ENCODE data around the gene WTAP. TPM values are rescaled to one million over a fixed set of nuclear protein-coding genes. Genes with fewer than 3 reads are reported as not detected.

The WTAP gene
- total RNA-seq, 1 donor from 2014 or later: 82.8 TPM

DNA sequence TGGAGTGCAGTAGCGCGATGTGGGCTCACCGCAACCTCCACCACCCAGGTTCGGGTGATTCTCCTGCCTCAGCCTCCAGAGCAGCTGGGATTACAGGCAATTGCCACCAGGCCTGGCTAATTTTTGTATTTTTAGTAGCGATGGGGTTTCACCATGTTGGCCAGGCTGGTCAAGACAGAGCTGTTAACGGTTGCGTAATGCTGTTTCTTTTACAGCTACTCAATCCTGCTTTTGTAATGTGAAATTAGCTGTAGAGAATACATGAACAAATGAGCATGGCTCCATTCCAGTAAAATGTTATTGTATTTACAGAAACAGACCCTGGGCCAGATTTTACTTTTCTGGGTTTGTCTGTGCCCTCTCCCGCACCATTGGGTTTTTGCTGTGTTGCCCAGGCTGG is 74.6 kb downstream of the WTAP start:
- DNase-seq (ENCODE audit: low spot score): no peak

DNA sequence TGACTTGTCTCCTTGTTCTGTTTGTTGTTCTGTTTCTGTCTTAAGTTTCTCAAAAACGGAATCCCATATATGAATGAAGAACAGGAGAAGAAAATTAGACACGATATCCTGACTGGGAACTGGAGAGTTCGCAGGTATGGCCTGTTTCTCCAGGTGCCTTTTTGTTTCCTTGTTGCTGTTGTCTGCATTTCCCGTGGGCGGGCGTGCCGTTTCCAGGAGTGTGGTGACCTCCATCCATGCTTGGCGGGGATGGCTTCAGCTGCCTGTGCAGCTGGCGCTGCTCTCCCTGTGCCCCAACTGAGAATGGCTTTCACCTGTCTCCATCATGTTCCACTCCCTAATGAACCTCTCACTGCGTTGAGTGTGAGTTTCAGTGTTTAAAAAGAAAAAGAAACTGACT is 77.2 kb downstream of the WTAP start:
- no peak for DNase-seq (ENCODE audit: low spot score)

DNA sequence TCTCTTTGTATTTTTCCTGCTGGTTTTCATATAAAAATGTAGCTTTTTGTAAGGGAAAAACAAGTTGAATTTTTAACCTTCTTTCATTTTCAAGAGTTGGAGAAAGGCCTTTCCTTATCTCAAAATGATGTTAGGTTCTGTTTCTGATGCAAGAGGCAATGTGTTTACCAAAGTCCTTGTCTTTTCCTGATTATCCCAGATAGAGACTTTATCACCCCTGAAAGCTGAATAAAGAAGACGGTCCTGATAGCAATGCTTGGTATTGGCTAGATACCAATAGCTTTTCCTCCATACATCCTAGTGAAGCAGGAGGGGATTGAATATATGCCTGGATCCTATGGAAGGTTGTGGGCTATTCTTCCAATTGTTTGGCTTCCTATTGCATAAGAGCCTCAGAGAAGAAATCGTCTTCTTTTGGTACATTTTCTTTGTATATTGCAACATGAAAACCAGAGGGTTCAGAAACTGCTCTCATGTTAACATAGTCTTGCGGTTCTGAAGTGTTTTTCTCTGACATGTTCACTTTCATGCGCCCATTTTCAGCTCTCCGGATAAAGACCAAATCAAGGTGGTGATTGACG is 78.2 kb downstream of the WTAP start:
- no peak for DNase-seq (ENCODE audit: low spot score)

Other genes with a start within 250 kb of the WTAP start
- gene SOD2, start 34.3 kb upstream of the WTAP start, total RNA-seq: 1,141 TPM
- gene ACAT2, start 34.5 kb downstream of the WTAP start, total RNA-seq: 11.1 TPM
- 170 TPM for gene TCP1, start 62.1 kb downstream of the WTAP start, total RNA-seq
- gene MRPL18, start 63.0 kb downstream of the WTAP start, total RNA-seq: 59.3 TPM
- not detected for gene PNLDC1, start 72.8 kb downstream of the WTAP start, total RNA-seq
- gene MAS1, start 163.5 kb downstream of the WTAP start, total RNA-seq: not detected
- gene IGF2R, start 241.6 kb downstream of the WTAP start, total RNA-seq: 111 TPM

Measured in mesenteric fat pad (tissue), 1 donor.